GM12865 (cell line): Measurements from ENCODE around the gene TLDC2.
"Not testable (repeated sequence)": the region's sequence is repeated elsewhere in the genome, so short reads cannot be mapped to it uniquely, and the experiment has no call there.

Experiments
- DNase-seq: peaks from one replicate; pipeline ENCODE4 v3.0.0; 2010; ENCODE audit warnings: low read depth
- H3K4me3 ChIP-seq: 2 replicates; pipeline ENCODE4 v1.5.1; 2011; ENCODE audit warnings: mild to moderate bottlenecking, low read depth, low read length, control low read depth
- TF ChIP-seq, protein P1 (sequence below): IDR thresholded peaks from 2 replicates; pipeline ENCODE4 v1.5.1; 2011; ENCODE audit warnings: low read length, control low read depth, low read depth, inconsistent platforms; ENCODE audit not compliant: insufficient read depth; ENCODE audit errors: missing control alignments

The TLDC2 gene

DNA sequence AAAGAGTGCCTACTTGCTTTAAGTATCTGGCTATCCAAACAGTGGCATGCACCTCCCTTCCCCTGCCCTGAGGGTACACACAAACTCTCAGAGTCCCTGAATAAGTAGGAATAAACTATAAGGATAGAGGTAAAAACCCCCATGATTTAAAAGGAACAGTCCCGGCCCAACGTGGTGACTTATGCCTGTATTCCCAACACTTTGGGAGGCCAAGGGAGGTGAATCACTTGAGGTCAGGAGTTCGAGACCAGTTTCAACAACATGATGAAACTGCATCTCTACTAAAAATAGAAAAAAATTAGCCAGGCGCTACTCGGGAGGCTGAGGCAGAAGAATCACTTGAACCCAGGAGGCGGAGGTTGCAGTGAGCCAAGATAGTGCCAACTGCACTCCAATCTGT lies 53.4 kb downstream of the TLDC2 start:
- TF ChIP-seq, protein P1, sequence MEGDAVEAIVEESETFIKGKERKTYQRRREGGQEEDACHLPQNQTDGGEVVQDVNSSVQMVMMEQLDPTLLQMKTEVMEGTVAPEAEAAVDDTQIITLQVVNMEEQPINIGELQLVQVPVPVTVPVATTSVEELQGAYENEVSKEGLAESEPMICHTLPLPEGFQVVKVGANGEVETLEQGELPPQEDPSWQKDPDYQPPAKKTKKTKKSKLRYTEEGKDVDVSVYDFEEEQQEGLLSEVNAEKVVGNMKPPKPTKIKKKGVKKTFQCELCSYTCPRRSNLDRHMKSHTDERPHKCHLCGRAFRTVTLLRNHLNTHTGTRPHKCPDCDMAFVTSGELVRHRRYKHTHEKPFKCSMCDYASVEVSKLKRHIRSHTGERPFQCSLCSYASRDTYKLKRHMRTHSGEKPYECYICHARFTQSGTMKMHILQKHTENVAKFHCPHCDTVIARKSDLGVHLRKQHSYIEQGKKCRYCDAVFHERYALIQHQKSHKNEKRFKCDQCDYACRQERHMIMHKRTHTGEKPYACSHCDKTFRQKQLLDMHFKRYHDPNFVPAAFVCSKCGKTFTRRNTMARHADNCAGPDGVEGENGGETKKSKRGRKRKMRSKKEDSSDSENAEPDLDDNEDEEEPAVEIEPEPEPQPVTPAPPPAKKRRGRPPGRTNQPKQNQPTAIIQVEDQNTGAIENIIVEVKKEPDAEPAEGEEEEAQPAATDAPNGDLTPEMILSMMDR, result no peak
- no peak overlapping the region for H3K4me3 ChIP-seq
- DNase-seq, result no peak

DNA sequence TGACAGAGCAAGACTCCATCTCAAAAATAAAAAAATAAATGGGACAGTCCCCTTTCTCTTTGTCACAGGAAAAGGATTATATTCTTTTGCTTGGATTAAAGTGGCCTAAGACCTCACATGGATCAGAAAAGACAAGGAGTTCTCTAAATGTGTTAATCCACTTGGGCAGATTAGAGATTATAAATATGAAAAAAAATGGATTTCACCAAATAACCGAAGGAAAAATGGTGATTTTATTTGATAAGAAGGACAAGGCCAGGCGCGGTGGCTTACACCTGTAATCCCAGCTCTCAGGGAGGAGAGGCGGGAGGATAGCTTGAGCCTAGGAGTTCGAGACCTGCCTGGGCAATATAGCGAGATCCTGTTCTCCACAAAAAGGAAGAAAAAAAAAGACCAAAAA lies 53.8 kb downstream of the TLDC2 start:
- H3K4me3 ChIP-seq, result no peak overlapping the region
- TF ChIP-seq, protein P1, result no peak
- DNase-seq, result no peak

DNA sequence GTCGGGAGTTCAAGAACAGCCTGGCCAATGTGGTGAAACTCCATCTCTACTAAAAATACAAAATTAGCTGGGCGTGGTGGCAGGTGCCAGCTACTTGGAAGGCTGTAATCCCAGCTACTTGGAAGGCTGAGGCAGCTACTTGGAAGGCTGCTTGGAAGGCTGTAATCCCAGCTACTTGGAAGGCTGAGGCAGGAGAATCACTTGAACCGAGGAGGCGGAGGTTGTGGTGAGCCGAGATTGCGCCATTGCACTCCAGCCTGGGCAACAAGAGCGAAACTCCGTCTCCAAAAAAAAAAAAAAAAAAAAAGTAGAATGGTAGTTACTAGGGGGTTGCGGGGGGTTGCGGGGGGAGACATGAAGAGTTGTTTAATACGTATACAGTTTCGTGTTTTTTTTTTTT lies 56.1 kb downstream of the TLDC2 start:
- not testable (repeated sequence) for H3K4me3 ChIP-seq, DNase-seq

DNA sequence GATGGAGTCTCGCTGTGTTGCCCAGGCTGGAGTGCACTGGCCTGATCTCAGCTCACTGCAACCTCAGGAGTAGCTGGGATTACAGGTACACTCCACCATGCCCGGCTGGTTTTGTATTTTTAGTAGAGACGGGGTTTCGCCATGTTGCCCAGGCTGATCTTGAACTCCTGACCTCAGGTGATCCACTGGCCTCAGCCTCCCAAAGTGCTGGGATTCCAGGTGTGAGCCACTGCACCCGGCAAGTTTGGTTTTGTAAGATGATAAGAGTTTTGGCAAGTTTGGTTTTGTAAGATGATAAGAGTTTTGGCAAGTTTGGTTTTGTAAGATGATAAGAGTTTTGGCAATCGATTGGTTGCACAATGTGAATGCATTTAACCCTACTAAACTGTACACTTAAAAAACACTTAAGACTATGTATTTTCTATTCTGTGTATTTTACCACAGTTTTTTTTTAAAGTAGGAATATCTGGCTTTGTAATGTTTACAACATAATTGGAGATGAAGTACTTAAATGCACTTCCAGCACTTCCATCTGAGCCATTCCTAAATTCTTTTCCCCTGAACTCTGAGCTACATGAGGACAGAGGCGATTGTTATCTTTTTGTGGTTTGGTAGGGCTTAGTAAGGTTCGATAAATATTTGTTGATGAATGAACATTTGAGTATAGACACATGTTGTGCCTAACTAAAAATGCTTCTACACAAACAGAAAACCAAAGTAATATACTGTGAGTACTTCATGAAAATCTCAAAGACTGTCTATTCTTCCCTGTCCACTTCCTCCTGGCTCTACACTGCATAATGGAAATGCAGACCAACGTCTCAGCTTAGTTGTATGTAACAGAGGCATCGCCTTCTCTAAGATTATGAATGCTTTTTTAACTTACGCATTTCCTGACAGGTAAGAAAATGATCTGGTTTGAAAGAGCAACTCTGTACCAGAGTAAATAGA lies 56.8 kb downstream of the TLDC2 start:
- DNase-seq, result no peak
- no peak overlapping the region for H3K4me3 ChIP-seq
- TF ChIP-seq, protein P1, result no peak

DNA sequence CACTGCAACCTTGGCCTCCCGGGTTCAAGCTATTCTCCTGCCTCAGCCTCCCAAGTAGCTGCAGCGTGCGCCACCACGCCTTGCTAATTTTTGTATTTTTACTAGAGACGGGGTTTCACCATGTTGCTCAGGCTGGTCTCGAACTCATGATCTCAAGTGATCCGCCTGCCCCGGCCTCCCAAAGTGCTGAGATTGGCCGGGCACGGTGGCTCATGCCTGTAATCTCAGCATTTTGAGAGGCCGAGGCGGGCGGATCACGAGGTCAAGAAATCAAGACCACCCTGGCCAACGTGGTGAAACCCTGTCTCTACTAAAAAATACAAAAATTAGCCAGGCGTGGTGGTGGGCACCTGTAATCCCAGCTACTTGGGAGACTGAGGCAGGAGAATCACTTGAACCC lies 57.6 kb downstream of the TLDC2 start:
- H3K4me3 ChIP-seq, DNase-seq: not testable (repeated sequence)

DNA sequence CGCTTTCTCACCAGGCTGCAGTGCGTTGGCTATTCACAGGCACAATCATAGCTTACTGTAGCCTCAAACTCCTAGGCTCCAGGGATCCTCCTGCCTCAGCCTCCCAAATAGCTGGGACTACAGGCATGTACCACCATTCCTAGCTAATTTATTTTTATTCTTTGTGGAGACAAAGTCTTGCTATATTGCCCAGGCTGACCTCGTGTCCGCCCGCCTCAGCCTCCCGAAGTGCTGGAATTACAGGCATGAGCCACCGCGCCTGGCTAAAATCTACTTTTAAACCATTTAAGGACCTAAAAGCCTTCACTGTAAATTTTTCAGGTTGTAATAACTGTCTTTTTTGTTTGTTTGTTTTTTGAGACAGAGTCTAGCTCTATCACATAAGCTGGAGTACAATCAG lies 60.4 kb downstream of the TLDC2 start:
- no peak for DNase-seq
- TF ChIP-seq, protein P1, result no peak
- H3K4me3 ChIP-seq, result no peak overlapping the region

DNA sequence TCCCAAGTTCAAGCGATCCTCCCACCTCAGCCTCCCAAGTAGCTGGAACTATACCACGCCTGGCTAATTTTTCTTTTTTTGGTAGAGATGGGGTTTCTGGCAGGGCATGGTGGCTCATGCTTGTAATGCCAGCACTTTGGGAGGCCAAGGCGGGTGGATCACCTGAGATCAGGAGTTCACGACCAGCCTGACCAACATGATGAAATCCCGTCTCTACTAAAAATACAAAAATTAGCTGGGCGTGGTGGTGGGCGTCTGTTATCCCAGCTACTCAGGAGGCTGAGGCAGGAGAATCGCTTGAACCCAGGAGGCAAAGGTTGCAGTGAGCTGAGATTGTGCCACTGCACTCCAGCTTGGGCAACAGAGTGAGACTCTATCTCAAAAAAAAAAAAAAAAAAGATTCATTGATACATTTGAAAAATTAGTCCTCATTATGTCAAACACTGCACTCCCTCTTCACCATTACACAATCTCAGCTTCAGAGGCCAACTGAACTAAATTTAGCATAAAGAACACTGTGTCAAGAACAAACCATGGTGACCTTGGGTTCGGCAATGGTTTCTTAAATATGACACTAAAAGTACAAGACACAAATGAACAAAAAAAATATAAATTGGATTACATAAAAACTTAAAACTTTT lies 60.9 kb downstream of the TLDC2 start:
- not testable (repeated sequence) for DNase-seq, H3K4me3 ChIP-seq

DNA sequence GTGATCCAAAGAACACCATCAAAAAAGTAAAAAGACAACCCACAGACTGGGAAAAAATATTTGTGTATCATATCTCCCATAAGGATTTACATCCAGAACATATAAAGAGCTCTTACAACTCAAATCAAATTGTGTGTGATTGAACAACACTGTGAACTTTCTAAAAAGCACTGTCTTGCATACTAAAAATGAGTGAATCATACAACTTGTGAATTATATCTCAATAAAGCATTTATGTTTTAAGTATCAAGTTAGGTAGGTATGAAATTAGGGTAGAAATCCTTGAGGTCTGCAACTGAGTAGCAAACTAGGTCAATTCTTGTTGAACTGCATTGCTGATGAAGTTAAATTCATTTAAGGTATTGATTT lies 61.4 kb downstream of the TLDC2 start:
- TF ChIP-seq, protein P1, result no peak
- DNase-seq, result no peak
- H3K4me3 ChIP-seq, result no peak overlapping the region
